NT2/D1 (cell line): ENCODE data around the gene NGF.

ENCODE experiments used
- SUZ12 ChIP-seq: IDR thresholded peaks from 2 replicates; pipeline ENCODE4 v1.6.1; 2011; ENCODE audit not compliant: insufficient read length, insufficient read depth; ENCODE audit errors: extremely low read depth
- YY1 ChIP-seq: IDR thresholded peaks from 2 replicates; pipeline ENCODE4 v1.6.1; 2011; ENCODE audit not compliant: insufficient read length, insufficient read depth
- ZNF274 ChIP-seq: IDR thresholded peaks from 2 replicates; pipeline ENCODE4 v1.6.1; 2011; ENCODE audit warnings: mild to moderate bottlenecking, low read depth, low read length

DNA sequence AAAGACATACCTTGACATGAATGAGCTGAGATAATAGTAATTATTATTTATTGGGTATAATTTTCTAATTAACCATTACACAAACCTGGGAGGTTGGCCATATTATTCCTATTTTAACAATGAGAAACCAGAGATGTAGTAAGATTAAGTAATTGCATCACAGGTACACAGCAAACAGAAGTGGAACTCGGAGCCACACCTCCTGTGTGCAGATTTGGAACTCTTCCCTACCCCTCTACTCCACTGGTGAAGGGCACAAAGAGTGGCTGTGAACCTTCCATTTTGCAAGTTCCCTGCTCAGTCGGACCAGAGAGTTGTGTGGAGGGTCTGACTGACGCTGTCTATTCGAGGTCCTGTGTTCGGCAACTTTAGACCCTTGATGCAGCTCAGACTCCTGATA, 45.0 kb downstream of the NGF start:
- no peak for TF ChIP-seq YY1
- TF ChIP-seq ZNF274 = no peak
- no peak for TF ChIP-seq SUZ12
